ENCODE data around the gene OR51M1.

GRCh38 chr11:5362017-5362625 lies 21.5 kb upstream of the OR51M1 start:
- no peak for TF ChIP-seq EZH2 (IDR thresholded peaks at IDR 0.05; ENCODE audit: insufficient read depth, low read length)
- TF ChIP-seq CTCF (IDR thresholded peaks at IDR 0.05; ENCODE audit: insufficient read depth, low read depth, low read length), result no peak

Data from astrocyte (in vitro differentiated cells and primary cell).